HG03469 (cell line): ENCODE results near the gene AUTS2.

Experiments
- ATAC-seq: cut with Tn5 transposase; IDR thresholded peaks from one replicate; pipeline ENCODE4 v1.9.1; 2021; ENCODE audit warnings: mild to moderate bottlenecking, moderate library complexity, moderate number of reproducible peaks; ENCODE audit not compliant: unreplicated experiment

AUTS2 gene

DNA sequence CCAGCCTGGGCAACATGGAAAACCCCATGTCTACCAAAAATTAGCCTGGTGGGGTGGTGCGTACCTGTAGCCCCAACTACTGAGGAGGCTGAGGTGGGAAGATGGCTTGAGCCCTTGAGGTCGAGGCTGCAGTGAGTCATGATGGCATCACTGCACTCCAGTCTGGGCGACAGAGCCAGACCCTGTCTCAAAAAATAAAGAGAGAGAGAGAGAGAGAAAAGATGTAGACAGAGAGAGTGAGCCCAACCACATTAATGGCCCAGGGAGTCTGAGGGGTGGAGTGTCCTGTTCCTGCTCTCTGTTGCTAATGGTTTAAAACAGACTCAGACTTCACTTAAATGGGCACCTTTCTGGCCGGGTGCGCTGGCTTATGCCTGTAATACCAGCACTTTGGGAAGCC, 1078.0 kb downstream of the AUTS2 start:
- no peak for ATAC-seq

- ATAC-seq: no peak
Observed at GRCh38 chr7:70678621-70679251, 1080.5 kb downstream of the AUTS2 start.

GRCh38 chr7:70679661-70680060, 1081.4 kb downstream of the AUTS2 start:
- ATAC-seq: no peak

GRCh38 chr7:70680306-70680705, 1082.0 kb downstream of the AUTS2 start:
- ATAC-seq: no peak

DNA sequence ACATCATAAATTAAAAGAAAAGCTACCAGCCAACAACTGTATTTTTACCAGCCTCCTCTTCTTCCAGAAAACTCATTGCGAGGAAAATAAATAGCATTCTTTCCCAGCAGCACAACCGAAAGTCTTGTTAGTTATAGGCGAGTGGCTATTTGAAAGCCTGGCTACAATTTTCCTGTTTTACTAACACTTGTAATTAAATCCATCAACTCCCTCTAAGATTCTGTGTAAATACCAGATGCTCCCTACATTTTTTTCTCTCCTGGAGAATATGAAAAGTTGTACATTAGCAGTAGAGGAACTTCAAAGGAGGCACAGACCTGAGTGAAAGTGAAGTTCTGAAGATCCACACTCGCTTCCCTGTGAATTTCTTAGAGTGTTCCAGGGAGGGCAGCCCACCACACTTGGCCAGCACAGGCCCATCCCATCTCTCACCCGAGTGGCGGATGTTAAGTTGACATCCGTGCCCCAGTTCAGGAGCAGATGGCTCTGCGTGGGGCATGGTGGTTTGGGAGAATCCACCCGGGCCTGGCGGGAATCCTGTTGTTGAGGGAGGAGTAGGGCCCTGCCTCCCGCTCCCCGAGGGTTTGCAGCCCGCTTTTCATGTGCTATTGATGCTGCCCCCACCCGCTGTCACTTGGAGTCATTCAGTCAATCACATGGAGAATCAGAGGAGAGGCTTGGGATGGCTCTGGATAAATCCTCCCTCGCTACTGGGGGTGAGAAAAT, 1082.6 kb downstream of the AUTS2 start:
- no peak for ATAC-seq

DNA sequence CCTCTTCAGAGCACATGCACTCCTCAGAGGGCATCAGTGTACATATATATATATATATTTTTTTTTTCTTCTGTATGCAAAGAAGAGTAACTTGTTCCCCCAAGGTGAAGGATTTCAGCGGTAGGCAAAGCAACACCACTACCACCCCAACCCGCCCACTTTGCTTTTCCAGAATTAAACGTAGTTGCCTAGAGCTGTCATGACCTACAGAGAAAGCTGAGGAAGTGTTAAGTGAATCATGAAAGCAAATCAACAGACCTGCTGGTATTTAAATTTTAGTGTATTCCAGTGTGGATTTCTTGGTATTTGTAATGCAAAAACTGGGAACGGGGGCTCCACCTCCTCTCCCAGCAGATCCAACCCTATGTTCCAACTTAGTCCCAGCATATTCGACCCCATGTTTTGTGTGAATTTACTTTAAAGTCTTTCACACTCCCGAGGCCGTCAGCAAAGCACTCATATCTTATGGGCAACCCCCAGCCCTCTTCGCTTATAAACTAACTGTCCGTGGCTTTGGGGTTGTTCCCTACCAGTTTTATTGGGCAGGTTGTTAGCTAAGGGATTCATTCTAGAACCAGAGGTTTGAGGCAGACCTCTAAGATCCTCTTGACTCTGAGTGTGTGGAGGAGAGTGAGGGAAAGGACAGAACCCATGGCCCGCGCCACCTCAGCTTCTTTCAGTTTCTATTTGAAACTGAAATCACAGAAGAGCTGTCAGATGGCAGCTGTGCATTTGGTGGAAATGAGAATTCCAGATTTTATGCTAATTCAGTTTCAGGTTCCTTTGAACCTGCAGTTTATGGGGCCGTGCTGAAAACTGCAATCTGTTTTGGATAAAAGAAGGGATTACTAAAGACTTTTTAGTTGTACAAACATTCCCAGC, 1083.4 kb downstream of the AUTS2 start:
- ATAC-seq: peak; percentile 64

DNA sequence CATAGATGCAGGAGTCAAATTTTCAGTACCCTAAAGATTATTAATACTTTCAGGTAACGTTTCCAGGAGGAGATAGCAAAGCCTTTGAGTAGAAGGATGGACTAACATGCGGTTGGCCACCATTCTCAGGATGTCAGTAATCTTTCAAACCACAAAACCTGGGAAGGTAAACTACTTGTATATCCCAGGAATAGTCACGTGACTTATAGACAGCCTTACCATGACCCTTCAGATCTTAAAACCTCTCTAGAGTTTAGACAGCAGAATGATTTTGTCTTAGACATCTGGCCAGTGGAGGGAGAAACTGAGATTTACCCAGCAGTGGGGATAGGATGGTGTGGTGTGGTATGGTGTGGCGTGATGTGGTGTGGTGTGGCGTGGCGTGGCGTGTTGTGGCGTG, 1085.9 kb downstream of the AUTS2 start:
- ATAC-seq: no peak

DNA sequence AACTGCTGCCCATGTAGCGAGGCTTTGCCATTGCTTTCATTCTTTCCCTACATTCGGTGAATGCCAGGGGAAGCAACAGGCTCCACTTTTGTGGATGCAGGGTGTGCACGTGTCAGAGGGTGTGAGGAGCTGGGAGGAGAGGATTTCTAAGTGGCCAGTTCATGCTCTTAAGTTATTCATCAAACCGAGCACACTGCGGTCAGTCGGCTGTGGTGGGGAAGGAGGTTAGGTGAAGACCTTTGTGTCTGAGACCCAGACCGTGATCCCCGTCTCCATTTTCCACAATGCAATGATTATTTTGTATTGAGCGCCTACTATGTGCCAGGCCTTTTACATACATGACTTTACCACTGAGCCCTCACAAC, 1095.0 kb downstream of the AUTS2 start:
- no peak for ATAC-seq

- peak; percentile 55 for ATAC-seq
Observed at GRCh38 chr7:70693686-70694433, 1095.6 kb downstream of the AUTS2 start.

- ATAC-seq: peak; percentile 17
Observed at GRCh38 chr7:70694434-70694970, 1096.2 kb downstream of the AUTS2 start.

GRCh38 chr7:70694971-70695794, 1096.9 kb downstream of the AUTS2 start:
- no peak for ATAC-seq

- no peak for ATAC-seq
Observed at GRCh38 chr7:70695795-70696083, 1097.5 kb downstream of the AUTS2 start.

GRCh38 chr7:70696201-70696754, 1098.0 kb downstream of the AUTS2 start:
- ATAC-seq: no peak

DNA sequence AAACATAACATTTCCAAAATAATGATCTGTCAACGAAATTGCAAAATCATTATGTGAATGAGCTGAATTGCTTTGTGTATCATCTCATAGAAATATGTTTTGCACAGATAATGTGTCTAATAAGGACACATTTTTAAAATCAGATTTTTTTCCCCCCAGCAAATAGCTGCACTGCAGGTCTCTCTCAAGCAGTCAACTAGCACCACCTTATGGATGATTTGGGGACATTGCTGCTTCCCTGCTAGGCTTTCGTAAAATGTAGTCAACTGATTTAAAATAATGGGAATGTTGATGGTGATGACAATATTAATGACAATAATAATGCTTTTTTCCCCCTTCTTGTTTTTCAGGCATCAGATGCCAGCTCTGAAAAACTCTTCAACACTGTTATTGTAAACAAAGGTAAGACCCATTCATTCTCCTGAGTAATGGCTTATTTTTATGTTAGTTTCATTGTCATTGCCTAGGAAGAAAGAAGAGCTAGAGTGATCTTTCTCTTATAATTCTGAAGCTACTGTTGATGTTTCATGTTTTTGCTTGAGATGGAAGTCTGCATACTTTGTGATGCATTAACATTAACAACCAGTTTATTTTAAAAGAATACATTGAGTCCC, 1100.1 kb downstream of the AUTS2 start:
- ATAC-seq: no peak

GRCh38 chr7:70699271-70699670, 1101.0 kb downstream of the AUTS2 start:
- no peak for ATAC-seq

DNA sequence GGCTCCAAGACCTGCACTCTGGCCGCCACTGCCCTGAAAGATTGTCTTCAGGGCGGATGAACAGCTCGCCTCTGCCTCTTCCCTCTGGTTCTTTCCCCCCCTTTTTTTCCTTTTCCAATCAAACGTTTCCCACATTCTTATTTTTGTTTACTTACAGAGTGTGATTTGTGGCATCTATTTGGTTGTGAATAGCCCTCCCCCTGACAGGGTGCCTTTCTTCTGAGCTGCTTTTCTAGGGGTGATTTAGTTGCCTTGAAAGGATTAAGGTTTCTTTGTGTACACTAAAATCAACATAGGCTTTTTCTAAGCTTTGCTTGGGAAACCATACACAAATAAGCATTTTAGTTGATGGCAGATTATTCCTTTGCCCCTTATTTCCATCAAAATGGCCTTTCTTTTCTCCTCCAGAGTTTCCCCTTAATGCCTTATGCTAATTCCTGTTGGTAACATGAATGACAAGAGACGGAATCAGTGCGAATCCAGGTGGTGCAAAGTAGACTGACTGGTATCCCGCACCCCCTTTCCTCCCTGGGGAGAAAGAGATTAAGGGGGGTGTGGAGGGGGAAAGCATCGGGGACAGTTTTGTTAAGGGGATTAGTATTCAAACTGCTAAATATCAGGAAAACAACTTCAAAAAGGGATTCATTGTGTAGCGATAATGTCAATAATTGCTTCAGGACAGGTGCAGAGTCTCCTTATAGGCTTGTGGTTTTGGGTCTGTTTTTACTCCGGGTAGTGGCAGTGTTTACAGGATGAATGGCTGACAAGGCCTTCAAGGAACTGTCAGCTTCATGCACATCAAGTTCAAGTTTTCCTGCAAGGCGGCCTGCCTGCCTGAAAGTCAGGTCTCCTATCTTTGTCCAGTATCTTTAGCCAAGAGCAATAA, 1102.0 kb downstream of the AUTS2 start:
- ATAC-seq: no peak

GRCh38 chr7:70700941-70701425, 1102.7 kb downstream of the AUTS2 start:
- ATAC-seq: no peak

DNA sequence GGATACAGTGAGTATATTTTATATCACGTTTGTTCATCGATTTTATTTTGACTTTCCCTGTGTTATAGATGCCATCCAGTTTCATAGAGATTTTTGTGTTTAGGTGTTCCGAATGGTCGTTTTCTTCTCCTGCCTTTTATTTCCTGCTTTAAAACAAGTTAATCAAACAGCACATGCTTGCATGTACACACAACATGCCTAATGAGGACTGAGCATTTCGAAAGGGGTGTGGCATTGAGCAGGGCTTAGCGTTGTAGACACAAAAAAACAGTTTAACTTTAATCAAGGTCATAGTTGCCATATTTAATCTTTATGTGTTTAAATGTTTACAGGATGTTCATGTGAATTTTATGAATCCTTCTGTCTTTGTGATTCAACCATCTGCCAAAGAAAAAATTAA, 1103.2 kb downstream of the AUTS2 start:
- no peak for ATAC-seq
